GM12892 (cell line): Measurements from ENCODE around the gene RBPJL.

ENCODE experiments used
- POLR2A ChIP-seq: IDR thresholded peaks from 2 replicates; pipeline ENCODE4 v1.6.1; 2011; ENCODE audit warnings: low read depth, low read length, control low read depth
- POLR2AphosphoS5 ChIP-seq: IDR thresholded peaks from 2 replicates; pipeline ENCODE4 v1.6.1; 2011; ENCODE audit warnings: low read depth, low read length, control low read depth
- TAF1 ChIP-seq: IDR thresholded peaks from 2 replicates; pipeline ENCODE4 v1.6.1; 2011; ENCODE audit warnings: low read depth, mild to moderate bottlenecking, control low read depth, low read length, borderline replicate concordance

GRCh38 chr20:45318386-45318939, 11.8 kb downstream of the RBPJL start:
- TF ChIP-seq POLR2A (no peak), POLR2AphosphoS5 (no peak), TAF1 (no peak)
